ENCODE data around the gene PLEKHG4B.

- TF ChIP-seq, protein P1, sequence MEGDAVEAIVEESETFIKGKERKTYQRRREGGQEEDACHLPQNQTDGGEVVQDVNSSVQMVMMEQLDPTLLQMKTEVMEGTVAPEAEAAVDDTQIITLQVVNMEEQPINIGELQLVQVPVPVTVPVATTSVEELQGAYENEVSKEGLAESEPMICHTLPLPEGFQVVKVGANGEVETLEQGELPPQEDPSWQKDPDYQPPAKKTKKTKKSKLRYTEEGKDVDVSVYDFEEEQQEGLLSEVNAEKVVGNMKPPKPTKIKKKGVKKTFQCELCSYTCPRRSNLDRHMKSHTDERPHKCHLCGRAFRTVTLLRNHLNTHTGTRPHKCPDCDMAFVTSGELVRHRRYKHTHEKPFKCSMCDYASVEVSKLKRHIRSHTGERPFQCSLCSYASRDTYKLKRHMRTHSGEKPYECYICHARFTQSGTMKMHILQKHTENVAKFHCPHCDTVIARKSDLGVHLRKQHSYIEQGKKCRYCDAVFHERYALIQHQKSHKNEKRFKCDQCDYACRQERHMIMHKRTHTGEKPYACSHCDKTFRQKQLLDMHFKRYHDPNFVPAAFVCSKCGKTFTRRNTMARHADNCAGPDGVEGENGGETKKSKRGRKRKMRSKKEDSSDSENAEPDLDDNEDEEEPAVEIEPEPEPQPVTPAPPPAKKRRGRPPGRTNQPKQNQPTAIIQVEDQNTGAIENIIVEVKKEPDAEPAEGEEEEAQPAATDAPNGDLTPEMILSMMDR (IDR thresholded peaks at IDR 0.05): no peak
- no peak for TF ChIP-seq POLR2A (IDR thresholded peaks at IDR 0.05)
Measured at GRCh38 chr5:163841-164240, 71.9 kb downstream of the PLEKHG4B start.

All from thyroid gland (tissue), 4 donors.